NCI-H510A (cell line): Measurements from ENCODE around the gene NGF.
"Not testable (repeated sequence)": the region's sequence is repeated elsewhere in the genome, so short reads cannot be mapped to it uniquely, and the experiment has no call there.

Experiments used
- DNase-seq: peaks from one replicate; lab custom pipeline; 2025; lab: John Stamatoyannopoulos, UW

NGF gene

GRCh38 chr1:115309504-115309903, 28.5 kb downstream of the NGF start:
- not testable (repeated sequence) for DNase-seq

- no peak for DNase-seq
Measured at GRCh38 chr1:115308969-115309368, 29.1 kb downstream of the NGF start.

DNA sequence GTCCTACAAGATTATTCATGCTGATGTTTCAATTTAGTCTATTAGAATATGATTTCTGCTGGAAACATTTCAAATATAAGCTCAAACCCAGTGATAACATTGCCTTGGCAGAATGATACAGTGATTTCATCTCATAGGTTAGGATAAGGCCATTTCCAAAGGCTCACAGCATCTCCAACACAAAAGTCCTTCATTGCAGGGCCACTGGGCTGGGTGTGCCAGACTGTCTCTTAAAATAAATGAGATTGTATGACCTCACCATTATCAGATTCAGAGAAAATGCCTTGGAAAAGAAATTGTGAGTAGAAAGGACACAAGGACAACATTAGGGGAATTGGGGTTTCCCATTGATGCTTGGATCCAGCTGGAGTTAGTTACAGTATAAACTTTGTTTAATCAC, 30.4 kb downstream of the NGF start:
- DNase-seq, result no peak

- no peak for DNase-seq
Measured at GRCh38 chr1:115306146-115306545, 31.9 kb downstream of the NGF start.

- no peak for DNase-seq
Measured at GRCh38 chr1:115303364-115303763, 34.7 kb downstream of the NGF start.

DNA sequence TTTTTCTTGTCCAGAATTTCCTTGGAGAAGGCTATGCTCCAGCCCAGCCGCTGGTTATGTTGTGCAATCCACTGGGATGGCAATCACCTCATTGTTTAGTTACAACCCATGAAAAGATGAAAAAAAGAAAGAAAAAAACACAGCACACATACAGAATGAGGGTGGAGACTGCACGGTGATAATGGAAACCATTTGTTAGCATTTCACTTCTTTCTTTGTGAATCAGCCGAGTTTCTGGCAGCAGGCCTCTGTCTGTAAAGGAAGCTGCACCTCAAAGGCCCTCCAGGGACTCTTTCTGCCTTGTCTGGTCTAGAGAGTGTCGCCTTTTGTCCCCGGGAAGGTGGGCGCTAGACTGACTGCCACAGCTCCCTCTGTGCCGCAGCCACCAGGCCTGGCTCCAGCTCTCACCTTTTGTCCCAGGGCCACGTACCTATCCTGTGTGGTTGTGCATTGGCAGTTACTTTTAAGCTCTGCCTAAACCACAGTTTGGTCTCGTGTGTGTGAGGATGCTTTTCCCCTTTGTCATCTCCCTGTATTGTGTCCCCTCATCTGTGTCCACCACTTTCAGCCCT, 35.6 kb downstream of the NGF start:
- no peak for DNase-seq

GRCh38 chr1:115301438-115302020, 36.5 kb downstream of the NGF start:
- no peak for DNase-seq

GRCh38 chr1:115300087-115300876, 37.8 kb downstream of the NGF start:
- DNase-seq, result no peak

DNA sequence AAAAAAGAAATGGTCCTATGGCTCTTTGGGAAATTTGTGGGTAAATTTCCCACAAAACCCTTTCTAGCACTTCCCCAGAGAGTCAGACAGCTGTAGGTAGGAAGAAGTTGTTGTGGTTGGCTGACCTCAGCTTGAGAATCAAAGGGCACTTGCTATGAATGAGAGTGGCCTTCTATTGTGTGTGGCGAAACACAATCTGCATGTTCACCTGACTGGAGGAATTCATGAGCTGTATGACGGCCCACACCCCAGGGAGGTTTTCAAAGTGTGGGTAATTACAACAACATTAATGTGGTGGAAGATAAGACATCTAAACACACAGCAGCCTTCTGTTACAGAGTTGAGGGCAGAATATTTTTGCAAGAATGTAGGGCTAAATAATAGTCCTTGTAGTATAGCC, 38.8 kb downstream of the NGF start:
- DNase-seq, result no peak

DNA sequence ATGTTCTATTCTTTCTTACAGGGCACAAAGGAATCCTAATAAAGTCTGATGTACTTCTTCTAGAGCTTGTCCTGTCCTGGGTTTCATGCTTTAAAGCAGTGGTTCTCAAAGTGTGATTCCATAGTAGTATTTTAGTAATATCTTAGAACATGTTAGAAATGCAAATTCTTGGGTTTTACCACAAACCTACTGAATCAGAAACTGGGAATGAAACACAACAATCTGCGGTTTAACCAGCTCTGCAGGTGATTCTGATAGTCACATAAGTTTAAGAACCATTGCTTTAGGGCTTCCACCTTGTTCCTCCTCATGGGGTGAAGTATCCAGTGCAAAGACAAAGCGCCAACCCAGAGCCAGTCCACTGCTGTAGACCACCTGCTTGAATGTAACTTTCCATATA, 41.1 kb downstream of the NGF start:
- no peak for DNase-seq

GRCh38 chr1:115295904-115296696, 41.9 kb downstream of the NGF start:
- DNase-seq, result no peak

DNA sequence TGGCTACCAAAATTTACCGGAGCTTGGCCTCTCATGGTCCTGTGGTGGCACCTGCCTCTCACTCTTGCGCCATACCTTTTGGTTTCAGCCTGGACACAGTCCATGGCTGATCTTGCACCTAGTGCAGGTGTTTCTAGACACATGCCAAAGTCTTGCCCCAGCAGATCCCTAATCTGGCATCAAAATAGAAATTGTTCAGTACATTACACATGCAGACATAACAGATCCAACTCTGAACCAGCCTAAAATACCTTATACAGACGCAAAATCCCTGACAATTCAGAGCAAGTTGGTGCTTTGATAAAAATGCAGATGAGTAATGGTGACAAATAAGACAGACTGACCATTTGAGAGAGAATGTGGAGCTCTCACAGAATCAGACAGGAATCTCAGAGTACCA, 44.1 kb downstream of the NGF start:
- DNase-seq, result no peak

- DNase-seq, result no peak
Measured at GRCh38 chr1:115293006-115293405, 45.0 kb downstream of the NGF start.

DNA sequence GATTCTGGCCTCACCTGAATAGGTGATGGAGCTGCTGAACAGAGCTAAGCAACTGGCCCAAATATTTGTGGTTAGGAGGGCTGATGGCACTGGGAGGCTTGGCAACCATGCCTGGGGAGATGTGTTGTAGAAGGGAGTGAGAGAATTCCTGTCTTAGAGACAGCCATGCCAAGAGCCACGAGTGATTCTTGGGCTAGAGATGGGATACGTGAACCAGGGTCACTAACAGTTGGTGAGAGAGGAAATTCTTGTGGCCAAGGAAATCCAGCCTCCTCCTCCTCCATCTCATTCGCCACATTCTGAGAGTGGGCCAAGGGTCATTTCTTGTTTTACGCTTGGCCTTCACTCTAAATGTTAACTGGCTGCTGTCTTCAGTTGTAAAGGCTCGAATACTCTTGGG, 46.3 kb downstream of the NGF start:
- DNase-seq, result no peak

DNA sequence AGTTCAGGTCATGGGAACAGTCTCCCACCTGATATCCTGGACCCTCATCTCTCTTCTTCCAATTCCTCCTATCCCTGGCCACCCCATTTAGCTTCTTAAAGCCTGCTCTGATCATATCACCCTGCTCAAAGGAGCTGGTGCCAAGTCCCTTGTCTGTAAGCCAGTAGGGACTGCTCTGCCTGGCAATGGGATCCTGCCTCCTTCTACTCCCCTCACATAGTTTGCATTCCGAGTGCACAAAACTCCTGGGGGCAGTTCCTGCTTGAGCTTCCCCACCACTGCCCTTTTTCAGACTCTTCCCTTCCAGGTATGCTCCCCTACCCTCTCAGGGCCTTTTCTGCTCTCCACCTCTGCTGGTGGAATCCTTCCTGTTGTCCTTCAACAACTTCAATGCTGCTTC, 48.1 kb downstream of the NGF start:
- no peak for DNase-seq

DNA sequence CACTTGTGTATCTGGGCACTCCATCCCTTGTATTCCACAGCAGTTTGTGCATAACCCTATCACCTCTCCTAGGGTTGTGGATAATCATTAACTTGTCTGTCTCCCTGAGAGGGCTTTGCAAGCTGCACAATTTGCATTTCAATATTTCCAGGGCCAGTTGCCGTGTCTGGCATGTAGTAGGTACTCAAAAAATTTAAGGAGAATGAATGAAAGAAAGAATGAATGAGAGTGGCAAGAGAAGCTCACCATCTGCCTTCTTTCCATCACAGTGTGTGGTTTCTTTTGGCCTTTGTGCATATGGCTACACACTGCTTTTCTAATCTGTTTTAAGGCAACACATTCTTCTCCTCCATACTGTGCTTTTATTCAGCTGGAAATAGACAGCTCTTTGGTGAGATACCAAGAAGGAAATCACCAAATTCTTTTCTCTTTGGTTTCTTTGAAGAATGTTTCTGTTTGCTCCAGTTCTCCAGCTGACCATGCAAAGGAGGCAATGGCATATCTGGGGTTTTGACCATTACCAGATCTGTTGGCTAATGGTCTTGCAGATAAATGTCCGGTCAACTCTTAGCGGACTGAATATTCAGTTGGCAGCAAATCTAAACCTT, 49.4 kb downstream of the NGF start:
- no peak for DNase-seq

GRCh38 chr1:115286431-115287205, 51.4 kb downstream of the NGF start:
- no peak for DNase-seq

GRCh38 chr1:115284209-115284608, 53.8 kb downstream of the NGF start:
- no peak for DNase-seq

- no peak for DNase-seq
Measured at GRCh38 chr1:115283681-115284146, 54.3 kb downstream of the NGF start.

DNA sequence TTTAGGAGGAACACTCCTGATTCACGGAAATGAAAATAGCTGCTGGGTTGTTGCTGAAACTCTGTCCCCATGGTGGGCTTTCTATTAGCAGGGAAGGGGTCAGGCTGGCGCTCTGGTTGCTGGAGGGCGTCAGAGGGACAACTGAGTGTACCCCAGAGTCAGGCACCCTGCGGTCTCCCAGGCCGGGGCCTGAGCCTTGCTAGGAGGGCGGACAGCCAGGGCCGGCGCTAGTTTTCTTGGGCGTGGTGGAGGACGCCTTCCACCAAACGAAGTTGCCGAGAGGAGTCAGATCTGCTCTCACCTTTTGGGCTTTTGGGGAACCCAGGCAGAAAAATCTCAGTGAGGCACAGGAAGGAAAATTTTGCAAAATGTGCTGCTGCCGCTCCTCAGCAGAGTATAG, 54.8 kb downstream of the NGF start:
- DNase-seq, result no peak

- no peak for DNase-seq
Measured at GRCh38 chr1:115282807-115283208, 55.2 kb downstream of the NGF start.
